Activated naive CD8-positive, alpha-beta T cell treated with anti-CD3 and anti-CD28 coated beads, Interleukin-2, amount 50 U/mL, for 16 hours (primary cell): ENCODE data around the gene KDM4C.

Experiments
- DNase-seq: peaks from one replicate; pipeline ENCODE4 v3.0.0-alpha.2; 2020; ENCODE audit warnings: low read depth, low spot score

Gene KDM4C

DNA sequence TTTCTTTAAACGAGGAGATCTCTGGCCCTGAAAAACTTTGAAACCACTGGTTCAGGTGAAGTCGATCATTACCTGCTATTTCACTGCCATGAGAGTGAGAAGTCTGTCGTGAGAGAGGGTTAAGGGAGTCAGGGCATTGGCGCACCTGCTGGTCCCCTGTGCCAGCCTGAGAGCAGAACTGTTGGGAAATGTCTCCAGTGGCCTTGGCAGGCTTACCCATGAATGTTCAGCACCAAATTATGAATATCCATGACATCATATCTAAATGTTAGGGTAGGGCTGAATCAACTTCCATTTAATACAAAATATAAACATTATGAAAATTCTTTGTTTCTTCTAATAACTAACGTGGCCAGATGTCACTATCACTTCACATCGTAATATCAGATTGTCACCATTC is 379.3 kb downstream of the KDM4C start:
- no peak for DNase-seq

DNA sequence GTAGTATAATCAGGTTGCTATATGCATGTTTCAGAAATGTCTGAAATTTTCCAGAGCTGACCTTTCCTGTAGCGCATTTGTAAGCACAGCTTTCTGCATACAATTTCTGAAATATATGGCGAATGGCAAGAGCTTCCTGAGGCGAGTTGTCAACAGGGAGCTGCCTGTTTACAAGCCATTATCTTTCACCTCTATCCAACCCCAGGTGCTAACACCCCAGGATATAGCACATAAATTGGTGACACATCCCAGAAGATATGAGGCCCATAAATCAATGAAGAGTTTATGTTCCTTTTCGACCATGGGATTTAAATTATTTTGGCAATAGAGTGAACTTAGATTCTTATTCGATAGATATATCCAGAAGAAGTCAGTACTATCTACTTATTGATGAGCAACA is 379.8 kb downstream of the KDM4C start:
- no peak for DNase-seq

GRCh38 chr9:7139886-7140285 is 382.1 kb downstream of the KDM4C start:
- DNase-seq: no peak

GRCh38 chr9:7140401-7140800 is 382.6 kb downstream of the KDM4C start:
- DNase-seq: no peak

DNA sequence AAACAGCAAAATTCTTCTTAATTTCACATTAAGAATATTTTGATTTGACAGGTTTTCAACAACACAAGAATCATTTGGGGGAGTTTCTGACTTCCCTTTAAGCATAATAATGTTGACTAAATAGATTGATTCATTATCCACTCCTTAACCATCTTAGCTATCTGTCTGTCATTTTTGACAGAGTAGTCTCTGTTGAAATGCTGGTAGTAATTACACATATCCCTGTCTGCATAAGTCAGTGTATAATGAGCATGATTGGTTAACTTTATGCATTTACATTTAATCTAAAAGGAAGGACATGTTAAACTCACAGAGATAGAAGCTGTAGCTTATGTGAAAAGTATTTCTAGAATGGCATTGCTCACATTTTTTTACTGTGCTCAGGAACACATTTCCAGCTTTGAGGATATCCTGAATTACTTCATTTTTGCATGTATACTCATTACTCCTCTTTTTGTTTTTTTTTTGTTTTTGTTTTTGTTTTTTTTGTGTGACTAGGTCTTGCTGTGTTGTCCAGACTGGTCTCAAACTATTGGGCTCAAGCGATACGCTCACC is 385.9 kb downstream of the KDM4C start:
- DNase-seq: no peak

DNA sequence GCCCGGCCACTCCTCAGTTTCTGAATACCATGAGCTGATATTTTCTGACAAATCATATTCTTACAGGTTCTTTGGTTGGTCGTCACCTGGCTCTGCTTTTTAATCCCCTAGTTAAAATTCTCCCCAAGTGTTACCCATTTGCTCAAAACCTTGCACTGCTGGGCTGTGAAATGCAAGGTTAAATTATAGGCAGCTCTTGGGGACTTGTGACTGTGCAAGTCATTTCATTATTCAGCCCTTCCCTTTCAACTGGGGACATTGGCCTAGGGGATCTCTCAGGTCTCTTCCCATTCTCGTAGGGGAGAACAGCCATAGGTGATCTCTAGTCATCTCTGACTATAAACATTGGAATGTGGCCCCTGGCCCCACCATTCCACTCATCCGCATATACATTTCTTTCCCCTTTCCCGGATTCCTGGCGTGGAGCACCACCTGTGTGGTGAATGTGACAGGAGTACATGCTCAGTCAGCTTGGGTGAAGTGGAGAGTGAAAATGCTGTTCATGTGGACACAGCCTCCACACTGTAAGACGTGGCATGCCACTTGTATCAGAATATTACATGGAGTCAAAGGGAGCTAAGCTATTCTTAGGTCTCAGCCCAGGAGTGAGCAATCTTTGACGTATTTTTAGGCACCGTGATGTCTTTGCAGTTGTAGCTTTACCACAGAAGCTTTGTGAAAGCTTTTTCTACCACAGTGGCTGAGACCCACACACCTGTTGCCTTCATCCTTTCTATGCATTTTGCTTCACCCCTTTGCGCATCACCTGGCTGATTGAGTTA is 386.7 kb downstream of the KDM4C start:
- no peak for DNase-seq

- no peak for DNase-seq
These were observed 387.7 kb downstream of the KDM4C start for GRCh38 chr9:7145361-7146069.

DNA sequence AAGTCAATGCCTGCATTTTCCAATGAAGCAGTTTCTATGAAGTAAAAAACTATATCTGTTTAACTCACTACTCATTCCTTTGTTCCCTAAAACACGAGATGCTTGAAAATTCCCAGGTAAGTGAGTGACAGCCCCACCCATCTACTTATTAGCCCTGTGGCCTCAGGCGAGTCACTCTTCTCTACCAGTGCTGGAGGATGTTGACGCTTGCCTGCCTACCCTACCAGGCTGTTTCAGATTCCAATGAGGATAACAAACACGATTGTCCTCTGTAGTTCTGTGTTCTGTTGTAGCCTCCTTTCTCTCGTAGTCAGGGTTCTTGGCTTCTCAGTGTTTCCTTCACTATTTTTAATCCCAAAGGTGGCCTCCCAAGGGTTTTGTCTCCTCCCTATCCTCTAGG is 388.8 kb downstream of the KDM4C start:
- no peak for DNase-seq

DNA sequence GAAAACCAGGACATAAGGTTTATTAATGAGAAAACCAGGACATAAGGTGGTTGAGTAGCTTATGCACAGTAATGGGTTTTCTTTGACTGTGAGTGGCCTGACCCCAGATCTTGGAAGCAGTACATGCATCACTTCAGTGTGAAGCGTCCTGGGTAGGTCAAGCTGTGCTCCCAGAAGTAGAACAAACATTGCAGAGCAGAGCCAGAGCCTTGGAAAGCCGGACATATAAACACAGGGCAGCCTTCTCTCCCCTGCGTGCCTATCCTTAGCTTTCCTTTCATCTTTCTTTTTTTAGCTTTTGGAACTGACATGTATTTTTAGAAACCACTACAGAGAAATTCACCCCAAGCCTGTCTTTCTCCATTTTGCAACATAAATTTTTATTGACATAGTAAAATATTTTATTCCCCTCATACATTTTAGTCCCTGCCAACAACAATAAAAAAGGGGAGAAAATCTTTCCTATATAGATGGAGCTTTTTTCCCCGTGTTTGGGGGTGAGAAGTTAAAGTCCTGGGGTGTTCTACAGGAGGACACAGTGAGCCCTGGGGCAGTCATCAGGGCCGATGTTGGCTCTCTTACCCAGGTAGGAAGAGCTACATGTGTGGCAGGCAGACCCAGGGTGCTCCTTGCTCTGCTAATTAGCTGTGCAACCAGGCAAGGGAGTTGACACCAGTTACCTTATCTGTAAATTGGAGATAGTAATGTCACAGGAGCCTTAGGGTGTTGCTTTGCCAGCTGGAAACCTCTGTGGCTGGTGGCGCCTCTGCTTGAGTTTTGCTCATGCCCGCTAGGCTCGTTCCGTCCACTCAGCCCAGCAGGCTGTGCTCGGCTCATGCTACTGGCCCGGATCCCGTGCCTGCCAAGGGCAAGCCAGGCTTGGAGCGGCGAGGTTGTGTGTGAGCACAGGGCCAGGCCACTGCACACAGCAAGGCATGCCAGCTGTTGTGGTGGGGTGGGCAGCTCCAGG is 389.6 kb downstream of the KDM4C start:
- no peak for DNase-seq

- DNase-seq: no peak
These were observed 390.5 kb downstream of the KDM4C start for GRCh38 chr9:7148243-7148765.

- DNase-seq: no peak
These were observed 391.5 kb downstream of the KDM4C start for GRCh38 chr9:7149258-7149657.

DNA sequence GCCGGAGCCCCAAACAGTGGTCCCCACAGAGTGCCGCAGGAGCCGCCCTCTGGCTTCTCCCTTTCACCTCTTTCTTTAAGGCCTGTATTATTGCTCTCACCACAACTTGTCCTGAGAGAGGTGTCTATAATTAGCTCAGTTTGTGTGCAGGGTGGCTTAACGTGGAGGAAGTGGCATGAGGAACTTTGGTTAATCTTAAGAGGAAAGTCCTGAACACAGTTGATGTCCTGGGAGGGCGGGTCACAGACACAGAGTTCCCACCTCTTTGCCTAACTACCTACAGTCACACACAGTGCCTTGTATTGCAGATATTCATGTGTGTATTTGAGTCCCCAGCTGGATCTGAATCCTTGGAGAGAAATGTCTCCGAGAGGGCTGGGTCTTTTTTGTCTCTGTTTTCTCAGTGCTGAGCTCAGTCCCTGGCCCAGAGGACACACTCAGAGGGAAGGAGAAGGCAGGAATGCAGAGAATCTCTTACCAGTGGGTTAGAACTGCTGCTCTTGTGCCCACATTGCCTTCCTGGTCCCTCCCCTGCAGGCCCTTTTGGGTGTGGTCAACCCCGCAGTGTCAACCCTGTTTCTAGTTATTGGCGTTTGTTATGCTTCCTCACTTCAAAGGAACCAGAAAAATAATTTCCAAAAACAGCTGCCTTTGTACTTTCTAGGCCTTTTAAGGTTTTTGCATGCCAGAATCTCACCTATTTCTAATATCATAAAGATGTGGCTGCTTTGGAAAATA is 392.5 kb downstream of the KDM4C start:
- no peak for DNase-seq

DNA sequence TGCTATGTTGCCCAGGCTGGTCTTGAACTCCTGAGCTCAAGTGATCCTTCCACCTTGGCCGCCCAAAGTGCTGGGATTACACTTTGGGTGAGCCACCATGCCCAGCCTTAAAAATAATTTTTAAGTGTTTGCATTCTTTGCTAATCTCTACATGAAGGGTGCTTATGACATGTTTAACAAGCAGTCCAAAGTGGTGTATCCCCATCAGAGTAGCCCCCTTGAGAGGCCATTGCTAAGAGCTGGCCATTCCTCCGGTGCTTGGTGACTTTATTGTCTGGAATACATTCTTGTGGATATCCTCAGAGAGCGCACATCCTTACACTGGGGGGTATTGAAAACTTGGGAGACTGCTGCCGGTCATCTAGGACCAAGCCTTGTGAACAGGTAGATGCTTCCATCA is 395.4 kb downstream of the KDM4C start:
- no peak for DNase-seq

DNA sequence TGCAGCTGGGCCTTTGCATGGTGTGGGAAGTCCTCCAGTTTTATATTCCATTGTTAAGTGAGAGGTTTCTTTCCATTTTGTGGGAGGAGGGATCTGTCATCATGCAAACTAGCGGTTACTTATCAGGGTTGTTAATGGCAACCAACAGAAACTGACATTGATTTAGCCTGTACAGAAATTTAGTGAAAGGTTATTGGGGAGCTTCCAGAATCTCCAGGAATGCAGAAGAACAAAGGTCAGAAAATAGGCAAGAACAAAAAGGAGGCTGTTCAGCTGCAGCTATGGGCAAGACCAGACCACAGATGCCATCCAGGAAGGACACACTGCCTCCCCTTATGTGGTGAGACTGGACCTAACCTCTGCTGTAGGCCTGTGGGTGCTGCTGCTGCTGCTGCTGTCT is 395.8 kb downstream of the KDM4C start:
- DNase-seq: no peak

DNA sequence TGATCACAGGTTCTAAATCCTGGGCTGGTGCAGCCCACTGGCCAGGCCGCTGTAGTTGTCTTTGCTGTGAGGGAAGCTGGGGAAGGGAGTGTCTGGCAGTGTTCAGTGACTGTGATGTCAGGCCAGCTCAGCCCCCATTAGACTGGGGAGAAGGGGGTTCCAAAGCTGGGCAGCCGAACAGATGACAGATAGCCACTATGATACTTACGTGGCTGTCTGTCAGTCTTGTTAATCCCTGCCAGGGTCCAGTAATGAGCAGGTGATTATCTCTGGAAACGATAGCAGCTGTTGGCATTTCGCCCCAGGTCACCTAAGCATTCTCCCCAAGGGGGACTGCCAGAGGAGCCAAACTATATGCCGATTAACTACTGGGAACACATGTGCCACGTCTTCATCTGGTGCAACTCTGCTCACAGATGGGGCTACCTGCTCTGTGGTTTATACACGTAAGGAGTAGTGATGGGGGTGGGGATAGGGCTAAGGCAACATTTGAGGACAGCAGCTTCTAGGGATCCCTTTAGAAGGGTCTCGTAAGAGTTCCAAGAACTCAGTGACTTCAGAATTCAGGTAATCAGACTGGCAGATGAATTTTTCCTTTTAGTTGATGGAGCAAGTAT is 396.3 kb downstream of the KDM4C start:
- DNase-seq: no peak

GRCh38 chr9:7154650-7155049 is 396.9 kb downstream of the KDM4C start:
- DNase-seq: no peak

- no peak for DNase-seq
These were observed 403.7 kb downstream of the KDM4C start for GRCh38 chr9:7161469-7161868.

DNA sequence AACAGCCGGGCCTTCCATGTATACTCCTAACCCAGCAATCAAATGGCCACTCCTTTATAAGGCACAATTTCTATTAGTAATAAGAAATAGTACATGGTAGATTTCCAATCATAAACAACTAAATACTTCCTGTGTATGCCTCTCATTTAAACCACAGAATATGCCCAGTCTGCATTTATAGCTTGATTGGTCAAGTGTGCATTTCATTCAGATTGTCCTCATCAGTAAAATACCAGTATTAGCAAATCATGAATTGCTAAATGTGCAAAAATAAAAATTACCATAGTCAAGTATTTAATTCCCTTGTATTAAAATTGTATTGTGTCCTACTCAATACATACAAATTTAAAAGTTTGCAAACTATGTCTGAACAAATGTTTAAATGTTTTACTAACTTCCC is 406.2 kb downstream of the KDM4C start:
- no peak for DNase-seq

- no peak for DNase-seq
These were observed 406.9 kb downstream of the KDM4C start for GRCh38 chr9:7164440-7165330.
